ENCODE results near the gene CNTNAP2.

The CNTNAP2 gene

GRCh38 chr7:147438216-147438615 is 1321.6 kb downstream of the CNTNAP2 start:
- DNase-seq (ENCODE audit: low read depth in 2 of 2, low spot score in 1 of 2): no peak

DNA sequence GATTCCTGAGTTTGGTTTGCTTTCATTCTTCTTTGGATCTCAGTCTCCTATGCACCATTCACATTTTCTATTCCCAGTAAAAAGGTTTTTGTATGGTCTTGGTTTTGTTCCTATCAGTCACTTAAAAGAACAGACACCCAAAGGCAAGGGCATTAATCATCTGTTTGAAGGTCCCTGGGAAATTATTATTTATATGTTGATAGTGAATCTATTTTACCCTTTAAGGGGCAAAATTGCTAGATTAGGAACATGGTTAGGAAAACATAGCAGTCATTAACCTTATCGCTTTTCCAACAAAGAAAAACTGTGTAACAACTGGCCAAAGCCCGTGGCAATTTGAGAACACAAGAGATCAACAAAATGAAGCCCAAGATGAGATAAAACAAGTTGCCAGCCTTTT is 1327.3 kb downstream of the CNTNAP2 start:
- no peak for DNase-seq (ENCODE audit: low read depth in 2 of 2, low spot score in 1 of 2)

GRCh38 chr7:147452816-147453215 is 1336.2 kb downstream of the CNTNAP2 start:
- DNase-seq (ENCODE audit: low read depth in 2 of 2, low spot score in 1 of 2): no peak

DNA sequence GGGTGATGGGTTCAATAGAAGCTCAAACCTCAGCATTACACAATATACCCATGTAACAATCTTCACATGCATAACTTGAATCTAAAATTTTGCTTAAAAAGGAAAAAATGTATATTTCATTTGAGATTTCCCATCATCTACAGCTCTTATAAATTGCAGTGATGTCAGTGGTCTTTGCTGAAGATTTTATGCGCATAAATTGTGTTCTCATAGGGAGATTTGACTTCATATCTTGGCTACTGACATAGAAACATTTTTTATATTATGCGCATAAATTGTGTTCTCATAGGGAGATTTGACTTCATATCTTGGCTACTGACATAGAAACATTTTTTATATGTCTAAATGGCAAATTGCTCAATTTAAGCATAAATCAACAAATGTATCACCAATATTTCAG is 1348.6 kb downstream of the CNTNAP2 start:
- no peak for DNase-seq (ENCODE audit: low read depth in 2 of 2, low spot score in 1 of 2)

- no peak for DNase-seq (ENCODE audit: low read depth in 2 of 2, low spot score in 1 of 2)
Observed at GRCh38 chr7:147472556-147472955, 1356.0 kb downstream of the CNTNAP2 start.

DNA sequence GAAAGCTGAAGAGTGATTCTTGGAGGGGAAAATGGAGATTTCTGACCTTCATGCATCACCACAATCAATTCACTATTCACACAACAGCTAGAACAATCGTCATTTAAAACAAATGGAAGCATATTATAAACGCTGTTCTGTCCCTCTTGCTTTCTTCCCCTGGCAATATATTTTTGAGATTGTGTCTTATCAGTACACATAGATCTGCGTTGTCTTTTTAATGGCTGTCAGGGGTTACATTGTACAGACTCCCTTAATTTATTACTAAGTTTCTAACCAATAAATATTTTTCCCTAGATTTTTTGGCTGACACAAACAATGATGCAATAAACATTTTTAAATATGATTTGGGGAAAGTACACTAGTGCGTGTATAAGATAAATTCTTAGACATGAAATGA is 1358.3 kb downstream of the CNTNAP2 start:
- no peak for DNase-seq (ENCODE audit: low read depth in 2 of 2, low spot score in 1 of 2)

- DNase-seq (ENCODE audit: low read depth in 2 of 2, low spot score in 1 of 2): no peak
Observed at GRCh38 chr7:147477526-147477925, 1360.9 kb downstream of the CNTNAP2 start.

DNA sequence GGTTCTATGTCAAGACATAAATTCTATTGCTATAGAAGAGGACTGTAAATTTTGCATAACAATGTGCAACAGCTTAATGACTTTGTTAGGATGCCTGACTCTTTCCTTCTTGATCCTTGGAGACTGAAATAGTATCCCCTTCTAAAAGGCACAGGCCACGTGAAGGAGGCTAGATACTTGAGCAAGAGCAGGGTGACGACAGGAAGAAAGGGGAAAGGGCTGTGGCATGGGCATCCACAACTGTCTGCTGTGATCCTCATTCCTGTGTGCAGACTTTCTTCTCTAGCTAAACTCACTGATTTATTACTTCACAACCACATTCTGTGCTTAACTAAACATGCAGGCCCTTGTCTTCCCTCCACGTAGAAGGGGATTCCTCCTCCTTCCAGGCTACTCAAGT is 1362.2 kb downstream of the CNTNAP2 start:
- DNase-seq (ENCODE audit: low read depth in 2 of 2, low spot score in 1 of 2): no peak

- DNase-seq (ENCODE audit: low read depth in 2 of 2, low spot score in 1 of 2): no peak
Observed at GRCh38 chr7:147483634-147484292, 1367.2 kb downstream of the CNTNAP2 start.

GRCh38 chr7:147485660-147486210 is 1369.1 kb downstream of the CNTNAP2 start:
- DNase-seq (ENCODE audit: low read depth in 2 of 2, low spot score in 1 of 2): no peak

DNA sequence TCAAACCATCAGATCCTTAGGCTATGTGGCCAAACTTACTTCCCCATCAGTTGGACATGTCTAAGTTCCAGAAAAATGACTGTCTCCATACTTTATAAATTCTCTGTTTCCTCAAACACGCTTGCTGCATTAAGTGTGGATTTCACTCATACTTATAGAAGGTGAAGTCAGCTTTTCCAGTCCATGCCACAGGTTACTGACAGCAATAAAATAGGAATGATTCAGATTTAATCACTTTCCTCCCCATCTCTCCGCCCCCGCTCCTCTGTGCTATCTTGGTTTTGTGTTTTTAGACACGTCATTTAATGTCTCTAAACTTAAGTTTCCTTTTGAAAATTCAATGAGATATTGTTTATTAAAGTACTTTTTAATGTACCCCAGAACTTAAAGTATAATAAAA is 1376.0 kb downstream of the CNTNAP2 start:
- DNase-seq (ENCODE audit: low read depth in 2 of 2, low spot score in 1 of 2): no peak

GRCh38 chr7:147496209-147496608 is 1379.6 kb downstream of the CNTNAP2 start:
- DNase-seq (ENCODE audit: low read depth in 2 of 2, low spot score in 1 of 2): no peak

DNA sequence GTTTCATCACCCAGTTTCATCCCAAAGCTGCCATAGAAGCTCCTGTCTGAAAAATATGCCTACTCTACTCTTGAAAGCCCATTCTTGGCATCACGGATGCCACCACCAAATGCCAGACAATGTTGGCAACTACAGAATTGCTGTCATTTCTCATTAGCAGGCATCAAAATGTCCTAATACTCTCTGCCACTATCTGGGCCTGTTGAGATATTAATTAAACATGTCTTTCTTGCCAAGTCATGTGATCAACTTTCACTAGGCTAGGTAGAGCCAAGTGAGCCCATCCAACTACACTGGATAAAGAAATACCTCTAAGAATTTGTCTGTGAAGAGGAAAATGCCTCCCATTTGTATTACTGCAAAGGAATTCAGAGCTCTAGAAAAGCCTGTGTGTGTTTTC is 1380.6 kb downstream of the CNTNAP2 start:
- no peak for DNase-seq (ENCODE audit: low read depth in 2 of 2, low spot score in 1 of 2)

GRCh38 chr7:147498081-147498480 is 1381.5 kb downstream of the CNTNAP2 start:
- no peak for DNase-seq (ENCODE audit: low read depth in 2 of 2, low spot score in 1 of 2)

DNA sequence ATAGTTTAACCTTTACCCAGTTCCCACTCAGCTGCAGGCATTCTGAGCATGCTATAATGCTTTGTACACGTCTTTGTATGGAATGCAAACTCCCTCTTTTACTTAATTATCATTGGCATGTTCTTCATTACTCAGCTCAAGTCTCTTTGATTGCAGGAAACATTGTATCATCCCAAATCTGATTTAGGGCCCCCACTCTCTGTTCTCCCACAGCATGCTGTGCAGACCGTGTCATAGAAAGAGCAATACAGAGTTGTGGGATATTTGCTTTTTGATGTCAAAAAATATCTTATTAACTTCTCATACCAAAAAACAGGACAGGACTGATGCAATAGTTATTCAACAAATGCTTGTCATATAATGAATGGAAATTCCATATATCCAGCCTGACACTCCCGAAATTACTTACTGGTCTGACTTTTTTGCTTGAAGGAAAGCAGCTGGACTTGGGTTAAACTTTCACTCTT is 1392.5 kb downstream of the CNTNAP2 start:
- no peak for DNase-seq (ENCODE audit: low read depth in 2 of 2, low spot score in 1 of 2)

GRCh38 chr7:147509541-147510200 is 1393.1 kb downstream of the CNTNAP2 start:
- no peak for DNase-seq (ENCODE audit: low read depth in 2 of 2, low spot score in 1 of 2)

DNA sequence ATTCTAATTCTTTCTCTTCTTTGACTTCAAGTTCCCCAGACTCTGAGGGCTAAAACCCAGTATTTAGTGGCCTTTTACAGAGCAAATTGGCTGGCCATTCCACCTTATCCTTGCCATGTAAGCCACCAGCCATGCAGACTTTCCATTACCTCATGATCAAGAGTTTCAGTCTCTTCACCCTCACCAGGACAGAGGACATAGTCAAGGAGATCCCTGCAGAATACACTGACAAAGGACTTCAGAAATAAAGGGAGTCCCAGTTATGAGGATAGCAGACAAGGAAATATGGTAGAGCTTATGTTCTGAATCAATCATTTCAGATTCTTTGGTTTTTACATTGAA is 1393.6 kb downstream of the CNTNAP2 start:
- DNase-seq (ENCODE audit: low read depth in 2 of 2, low spot score in 1 of 2): no peak

DNA sequence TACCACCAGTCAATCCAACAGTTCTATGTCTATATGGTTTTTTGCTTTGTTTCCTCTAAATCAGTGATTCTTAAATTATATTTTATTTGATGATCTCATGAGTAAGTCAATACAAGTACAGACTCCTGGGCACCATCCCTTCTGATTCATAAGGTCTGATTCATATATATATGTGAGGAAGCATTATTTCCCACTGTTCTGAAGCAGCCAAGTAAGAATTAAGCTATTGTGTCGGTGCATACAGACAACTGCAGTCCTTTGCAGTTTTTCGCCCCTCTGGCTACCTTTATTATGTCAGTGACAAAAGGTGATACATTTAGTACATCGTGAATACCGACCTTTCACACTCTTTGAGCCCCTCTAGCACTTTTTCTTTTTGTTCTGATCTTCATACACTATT is 1394.3 kb downstream of the CNTNAP2 start:
- DNase-seq (ENCODE audit: low read depth in 2 of 2, low spot score in 1 of 2): no peak

DNA sequence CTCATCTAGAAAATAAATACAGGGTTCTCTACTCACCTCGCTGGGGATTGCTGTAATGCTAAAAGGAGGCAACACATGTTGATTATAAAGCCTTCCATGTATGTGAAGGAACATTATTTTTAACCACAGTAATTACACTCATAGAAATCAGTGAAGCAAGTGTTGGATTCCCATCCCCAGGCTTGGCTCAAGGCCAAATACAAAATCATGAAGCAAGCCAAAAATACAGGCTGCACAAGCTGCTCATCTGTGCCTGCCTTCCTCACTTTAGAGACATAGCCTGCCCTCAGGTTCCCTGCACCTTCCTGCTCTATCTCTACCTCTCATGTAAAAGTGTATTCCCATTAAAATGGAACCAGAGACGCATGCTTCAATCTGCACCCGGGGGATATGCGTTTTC is 1396.8 kb downstream of the CNTNAP2 start:
- DNase-seq (ENCODE audit: low read depth in 2 of 2, low spot score in 1 of 2): no peak

GRCh38 chr7:147516391-147516790 is 1399.8 kb downstream of the CNTNAP2 start:
- no peak for DNase-seq (ENCODE audit: low read depth in 2 of 2, low spot score in 1 of 2)

GRCh38 chr7:147519062-147519461 is 1402.5 kb downstream of the CNTNAP2 start:
- no peak for DNase-seq (ENCODE audit: low read depth in 2 of 2, low spot score in 1 of 2)

GRCh38 chr7:147523056-147523455 is 1406.5 kb downstream of the CNTNAP2 start:
- DNase-seq (ENCODE audit: low read depth in 2 of 2, low spot score in 1 of 2): no peak

Data from stimulated activated CD8-positive, alpha-beta memory T cell treated with anti-CD3 and anti-CD28 coated beads, Interleukin-4, amount 100 ng/mL, for 4 hours (primary cell).